Measurements from ENCODE around the gene HSBP1L1. TPM values are rescaled to one million over a fixed set of nuclear protein-coding genes. Genes with fewer than 3 reads are reported as not detected.

Gene HSBP1L1
- total RNA-seq, 4 donors from 2014 or later = 18.0 to 35.4 (median 29.7) TPM

DNA sequence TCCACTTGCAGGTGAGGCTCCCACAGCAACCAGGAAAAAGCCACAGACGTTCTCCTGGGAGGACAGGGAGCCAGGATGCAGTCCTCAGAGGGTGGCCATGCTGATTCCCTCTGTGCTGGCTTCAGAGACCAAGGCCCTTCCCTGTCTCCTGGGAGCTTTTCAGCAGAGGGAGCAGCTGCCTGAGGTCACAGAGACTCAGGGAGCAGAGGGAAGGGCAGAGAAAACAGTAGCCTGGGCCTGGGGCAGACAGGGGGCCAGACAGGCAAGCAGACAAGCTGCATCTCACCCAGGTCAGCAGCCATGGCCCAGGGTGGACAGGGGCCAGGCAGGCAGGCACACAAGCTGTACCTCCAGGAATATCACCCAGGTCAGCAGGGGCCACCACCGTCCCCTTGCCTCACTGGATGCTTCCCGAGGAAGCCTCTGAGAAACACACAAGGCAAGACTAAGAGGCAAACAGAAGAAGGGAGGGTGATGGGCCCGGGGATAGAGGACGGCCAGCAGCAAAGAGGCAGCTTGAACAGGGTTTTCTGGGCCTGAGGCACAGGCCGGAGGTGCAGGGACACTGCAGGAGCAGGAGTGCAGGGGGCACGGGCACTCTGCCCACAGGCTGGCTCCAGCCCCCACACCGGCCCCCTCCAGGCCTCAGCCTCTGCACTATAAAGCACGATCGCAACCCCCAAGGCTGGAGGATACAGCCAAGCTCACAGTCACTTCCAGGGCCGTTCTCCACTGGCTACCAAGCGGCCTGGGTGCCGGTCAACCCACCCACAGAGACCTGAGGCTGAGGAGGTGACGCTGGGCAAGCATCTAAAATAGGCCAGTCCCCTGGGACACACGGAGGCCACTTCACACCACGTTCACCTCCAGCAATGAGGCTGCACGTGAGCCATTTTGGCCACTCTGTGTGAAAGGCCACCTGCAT lies 19.1 kb upstream of the HSBP1L1 start:
- DNase-seq (ENCODE audit: low spot score in 2 of 2) = no peak
- Histone ChIP-seq H3K36me3 (peaks cover 0 to 60% (median 2%) of the 10 kb centered on the region in 3 donors), H3K27me3 (no peaks in the 10 kb centered on the region), H3K27ac (peak overlapping the region; percentile 37 to 98 (median 60)), H3K4me3 (peak overlapping the region in 1 of 4 donors; percentile 17), H3K9me3 (no peaks in the 10 kb centered on the region), H3K4me1 (peaks cover 0 to 99% (median 61%) of the 10 kb centered on the region in 4 donors)
- 68 to 69% methylated on average over 15 to 16 of the region's 17 CpGs for WGBS, 2 donors
- TF ChIP-seq POLR2A (IDR thresholded peaks at IDR 0.05) = no peak

DNA sequence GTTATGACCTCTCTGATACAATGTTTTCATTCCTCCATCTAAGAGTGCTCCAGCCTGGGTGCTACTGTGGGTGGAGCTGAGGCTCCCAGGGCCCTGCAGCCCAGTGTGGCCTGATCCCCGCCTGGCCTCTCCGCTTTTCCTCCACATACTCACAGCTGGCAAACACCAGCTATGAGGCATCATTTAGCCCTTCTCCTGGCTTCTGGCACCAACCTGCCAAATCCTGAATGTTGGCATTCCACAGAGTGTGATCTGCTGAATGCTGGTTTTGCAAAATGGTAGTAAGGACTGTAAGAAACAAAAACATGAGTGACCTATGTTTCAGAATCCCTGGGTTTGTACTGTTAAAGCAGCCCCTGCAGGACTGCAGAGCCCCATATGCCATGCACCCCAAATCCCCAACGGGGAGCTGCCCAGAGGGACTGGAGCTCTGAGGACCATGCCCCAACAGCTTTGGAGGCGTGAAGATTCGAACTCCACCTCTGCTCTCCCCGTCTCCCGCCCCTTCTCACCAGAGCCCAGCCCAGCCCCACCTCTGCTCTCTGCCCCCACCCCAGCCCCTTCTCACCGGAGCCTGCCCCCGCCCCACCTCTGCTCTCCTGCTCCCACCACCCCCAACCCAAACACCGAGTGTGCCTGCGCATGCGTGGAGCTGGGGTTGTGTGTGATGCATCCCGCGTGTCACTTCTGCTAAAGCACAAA lies 17.2 kb upstream of the HSBP1L1 start:
- 74 to 82% methylated on average over 12 to 13 of the region's 14 CpGs for WGBS, 2 donors
- Histone ChIP-seq H3K27ac (peak overlapping the region in 1 of 4 donors; percentile 98), H3K27me3 (no peaks in the 10 kb centered on the region), H3K9me3 (no peaks in the 10 kb centered on the region), H3K4me1 (peaks cover 0 to 87% (median 64%) of the 10 kb centered on the region in 4 donors), H3K4me3 (peak overlapping the region in 1 of 4 donors; percentile 99), H3K36me3 (peaks cover 0 to 41% (median 2%) of the 10 kb centered on the region in 3 donors)
- DNase-seq (ENCODE audit: low spot score in 2 of 2) = no peak
- no peak for TF ChIP-seq EP300 (IDR thresholded peaks at IDR 0.05)
- TF ChIP-seq POLR2A (IDR thresholded peaks at IDR 0.05) = no peak
- TF ChIP-seq, protein P1, sequence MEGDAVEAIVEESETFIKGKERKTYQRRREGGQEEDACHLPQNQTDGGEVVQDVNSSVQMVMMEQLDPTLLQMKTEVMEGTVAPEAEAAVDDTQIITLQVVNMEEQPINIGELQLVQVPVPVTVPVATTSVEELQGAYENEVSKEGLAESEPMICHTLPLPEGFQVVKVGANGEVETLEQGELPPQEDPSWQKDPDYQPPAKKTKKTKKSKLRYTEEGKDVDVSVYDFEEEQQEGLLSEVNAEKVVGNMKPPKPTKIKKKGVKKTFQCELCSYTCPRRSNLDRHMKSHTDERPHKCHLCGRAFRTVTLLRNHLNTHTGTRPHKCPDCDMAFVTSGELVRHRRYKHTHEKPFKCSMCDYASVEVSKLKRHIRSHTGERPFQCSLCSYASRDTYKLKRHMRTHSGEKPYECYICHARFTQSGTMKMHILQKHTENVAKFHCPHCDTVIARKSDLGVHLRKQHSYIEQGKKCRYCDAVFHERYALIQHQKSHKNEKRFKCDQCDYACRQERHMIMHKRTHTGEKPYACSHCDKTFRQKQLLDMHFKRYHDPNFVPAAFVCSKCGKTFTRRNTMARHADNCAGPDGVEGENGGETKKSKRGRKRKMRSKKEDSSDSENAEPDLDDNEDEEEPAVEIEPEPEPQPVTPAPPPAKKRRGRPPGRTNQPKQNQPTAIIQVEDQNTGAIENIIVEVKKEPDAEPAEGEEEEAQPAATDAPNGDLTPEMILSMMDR (IDR thresholded peaks at IDR 0.05) = no peak

DNA sequence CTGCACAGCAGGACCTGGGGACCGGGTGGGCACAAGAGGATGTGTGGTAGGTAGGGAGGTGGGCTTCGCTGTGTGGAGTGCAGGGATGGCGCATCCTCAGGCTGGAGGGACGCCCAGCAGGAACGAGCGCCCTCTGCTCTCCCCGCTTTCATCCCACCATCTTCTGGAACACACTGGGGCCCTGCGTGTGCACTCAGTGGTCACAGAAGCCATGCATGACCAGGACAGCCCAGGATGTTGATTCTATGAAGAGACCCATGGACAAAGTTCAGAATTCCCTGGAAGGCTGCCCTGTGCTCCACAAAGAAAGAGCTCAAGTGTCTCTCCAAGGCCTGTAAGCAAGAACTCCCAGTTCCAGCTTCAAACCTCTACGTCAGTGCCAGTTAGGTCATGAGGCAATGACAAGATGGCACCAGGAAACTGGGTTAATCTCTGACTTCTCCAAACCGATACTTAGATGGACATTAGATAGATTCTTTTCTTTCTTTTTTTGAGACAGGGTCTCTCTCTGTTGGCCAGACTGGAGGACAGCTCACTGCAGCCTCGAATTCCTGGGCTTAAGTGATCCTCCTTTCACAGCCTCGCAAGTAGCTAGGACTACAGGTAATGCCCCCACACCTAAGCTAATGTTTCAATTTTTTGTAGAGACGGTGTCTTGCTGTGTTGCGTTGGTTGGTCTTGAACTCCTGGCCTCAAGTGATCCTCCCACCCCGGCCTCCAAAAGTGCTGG lies 16.4 kb upstream of the HSBP1L1 start:
- Histone ChIP-seq H3K27me3 (no peaks in the 10 kb centered on the region), H3K4me3 (peak overlapping the region in 1 of 4 donors; percentile 99), H3K4me1 (peaks cover 0 to 84% (median 61%) of the 10 kb centered on the region in 4 donors), H3K36me3 (peaks cover 0 to 33% (median 0%) of the 10 kb centered on the region in 3 donors), H3K27ac (peak overlapping the region in 3 of 4 donors; percentile 30 to 98 (median 70)), H3K9me3 (no peaks in the 10 kb centered on the region)
- DNase-seq (ENCODE audit: low spot score in 2 of 2) = no peak
- TF ChIP-seq EP300 (IDR thresholded peaks at IDR 0.05) (peak in 1 of 2 donors; percentile 40), POLR2A (IDR thresholded peaks at IDR 0.05) (no peak)
- 82 to 88% methylated on average over 14 of the region's 15 CpGs for WGBS, 2 donors

DNA sequence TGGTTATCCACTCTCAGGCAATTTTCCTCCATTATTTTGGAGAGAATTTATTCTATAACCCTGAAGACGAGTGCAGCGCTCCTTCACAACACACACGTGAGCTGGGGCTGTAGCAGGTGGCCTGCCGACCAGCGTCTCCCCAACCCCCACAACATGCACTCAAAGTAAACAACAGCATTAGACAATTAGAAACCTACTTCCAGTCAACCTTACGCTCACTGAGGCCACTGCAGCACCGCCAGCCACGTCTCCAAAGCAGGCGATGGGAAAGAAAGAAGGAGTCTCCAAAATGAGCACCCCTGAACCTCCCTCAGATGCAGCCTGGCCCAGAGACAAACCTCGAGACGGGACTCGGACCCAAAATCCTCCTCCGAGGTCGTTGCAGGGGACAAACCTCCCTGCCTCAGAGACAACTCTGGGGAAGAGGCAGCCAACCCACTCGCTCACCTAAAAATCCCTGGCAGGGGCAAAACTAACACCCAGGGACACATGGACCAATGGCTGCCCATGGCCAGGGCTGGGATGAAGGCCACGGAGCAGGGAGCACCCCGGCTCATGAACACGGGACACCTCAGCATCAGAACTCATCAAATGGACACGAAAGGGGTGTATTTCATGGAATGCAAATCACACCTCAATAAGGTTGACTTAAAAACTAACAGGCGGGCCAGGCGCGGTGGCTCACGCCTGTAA lies 15.6 kb upstream of the HSBP1L1 start:
- Histone ChIP-seq H3K4me3 (peak overlapping the region in 1 of 4 donors; percentile 99), H3K27me3 (no peaks in the 10 kb centered on the region), H3K4me1 (peaks cover 0 to 76% (median 57%) of the 10 kb centered on the region in 4 donors), H3K36me3 (peaks cover 0 to 25% (median 0%) of the 10 kb centered on the region in 3 donors), H3K27ac (peak overlapping the region in 3 of 4 donors; percentile 86 to 98 (median 94)), H3K9me3 (no peaks in the 10 kb centered on the region)
- 92% methylated on average over 23 of the region's 23 CpGs for WGBS, 2 donors
- DNase-seq (ENCODE audit: low spot score in 2 of 2) = no peak
- TF ChIP-seq POLR2A (IDR thresholded peaks at IDR 0.05) = no peak
- TF ChIP-seq EP300 (IDR thresholded peaks at IDR 0.05) = no peak
- TF ChIP-seq, protein P1 (IDR thresholded peaks at IDR 0.05) = no peak

DNA sequence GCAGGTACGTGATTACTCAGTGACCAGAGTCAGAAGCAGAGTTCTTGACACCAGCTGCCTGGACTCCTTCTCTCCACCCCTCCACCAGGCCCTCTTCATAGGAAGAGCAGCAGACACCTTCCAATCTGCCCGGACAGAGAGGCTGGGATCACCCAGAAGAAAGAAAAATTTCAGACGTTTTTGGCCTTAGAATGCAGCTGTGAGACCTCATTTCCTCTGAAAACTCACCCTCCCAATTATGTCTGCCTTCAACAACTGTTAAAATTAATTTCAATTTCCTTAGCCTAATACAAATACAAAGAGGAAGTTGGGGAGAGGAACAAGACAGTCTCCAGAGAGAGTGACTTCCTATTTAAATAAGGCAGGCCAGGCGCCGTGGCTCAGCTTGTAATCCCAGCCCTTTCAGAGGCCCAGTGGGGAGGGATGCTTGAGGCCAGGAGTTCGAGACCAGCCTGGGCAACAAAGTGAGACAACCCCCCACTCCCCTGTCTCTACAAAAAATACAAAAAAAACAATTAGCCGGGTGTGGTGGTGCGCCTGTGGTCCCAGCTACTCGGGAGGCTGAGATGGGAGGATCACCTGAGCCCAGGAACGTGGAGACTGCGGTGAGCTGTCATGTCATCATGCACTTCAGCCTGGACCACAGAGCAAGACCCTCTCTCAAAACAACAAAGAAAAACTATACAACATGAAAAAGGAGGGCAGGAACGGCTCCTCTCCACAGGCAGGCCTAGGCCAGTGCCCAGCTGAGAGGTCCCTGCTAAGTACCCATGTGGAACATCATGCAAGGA lies 14.6 kb upstream of the HSBP1L1 start:
- Histone ChIP-seq H3K9me3 (no peaks in the 10 kb centered on the region), H3K27me3 (no peaks in the 10 kb centered on the region), H3K4me1 (peaks cover 0 to 66% (median 47%) of the 10 kb centered on the region in 4 donors), H3K36me3 (peaks cover 0 to 22% (median 0%) of the 10 kb centered on the region in 3 donors), H3K4me3 (peak overlapping the region; percentile 77 to 99 (median 88)), H3K27ac (peak overlapping the region; percentile 80 to 98 (median 90))
- DNase-seq (ENCODE audit: low spot score in 2 of 2) = peak in 1 of 2 donors; percentile 38
- WGBS, 2 donors = 52 to 53% methylated on average over 12 of the region's 12 CpGs
- TF ChIP-seq POLR2A (IDR thresholded peaks at IDR 0.05) (no peak), EP300 (IDR thresholded peaks at IDR 0.05) (peak in 1 of 2 donors; percentile 32)
- TF ChIP-seq, protein P1 (IDR thresholded peaks at IDR 0.05) = no peak
